GM21423 (cell line): ENCODE measurements around the gene TYW1B.
"Not testable (repeated sequence)": the region's sequence is repeated elsewhere in the genome, so short reads cannot be mapped to it uniquely, and the experiment has no call there.

Source experiments
- ATAC-seq: cut with Tn5 transposase; IDR thresholded peaks from one replicate; pipeline ENCODE4 v1.9.1; 2021; ENCODE audit warnings: mild to moderate bottlenecking, moderate library complexity; ENCODE audit not compliant: unreplicated experiment

The TYW1B gene

DNA sequence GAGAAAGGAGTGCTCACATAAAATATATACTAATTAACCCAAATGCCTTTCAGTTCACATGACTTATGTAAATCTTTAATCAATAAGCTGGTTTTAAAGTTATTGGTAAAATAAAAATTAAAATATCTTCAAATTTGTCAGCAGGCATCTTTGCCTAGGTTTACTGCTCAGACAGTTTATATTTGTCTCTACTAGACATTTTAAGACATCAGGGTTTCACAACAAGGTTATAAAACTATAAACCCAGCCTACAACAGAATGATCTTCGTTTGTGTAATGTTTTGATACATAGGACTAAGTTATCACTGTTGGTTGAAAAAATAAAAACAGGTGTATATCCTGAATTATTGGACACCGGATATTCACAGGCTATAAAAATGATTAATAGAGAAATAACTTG lies 67.4 kb downstream of the TYW1B start:
- ATAC-seq, result no peak

DNA sequence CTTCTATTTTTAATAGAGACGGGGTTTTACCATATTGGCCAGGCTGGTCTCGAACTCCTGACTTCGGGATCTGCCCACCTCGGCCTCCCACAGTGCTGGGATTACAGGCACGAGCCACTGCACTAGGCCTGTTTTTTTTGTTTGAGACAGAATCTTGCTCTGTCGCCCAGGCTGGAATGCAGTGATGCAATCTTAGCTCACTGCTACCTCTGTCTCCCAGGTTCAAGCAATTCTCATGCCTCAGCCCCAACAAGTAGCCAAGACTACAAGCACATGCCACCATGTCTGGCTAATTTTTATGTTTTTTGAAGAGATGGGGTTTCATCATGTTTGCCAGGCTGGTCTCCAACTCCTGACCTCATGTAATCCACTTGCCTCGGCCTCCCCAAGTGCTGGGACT lies 73.7 kb downstream of the TYW1B start:
- no peak for ATAC-seq

DNA sequence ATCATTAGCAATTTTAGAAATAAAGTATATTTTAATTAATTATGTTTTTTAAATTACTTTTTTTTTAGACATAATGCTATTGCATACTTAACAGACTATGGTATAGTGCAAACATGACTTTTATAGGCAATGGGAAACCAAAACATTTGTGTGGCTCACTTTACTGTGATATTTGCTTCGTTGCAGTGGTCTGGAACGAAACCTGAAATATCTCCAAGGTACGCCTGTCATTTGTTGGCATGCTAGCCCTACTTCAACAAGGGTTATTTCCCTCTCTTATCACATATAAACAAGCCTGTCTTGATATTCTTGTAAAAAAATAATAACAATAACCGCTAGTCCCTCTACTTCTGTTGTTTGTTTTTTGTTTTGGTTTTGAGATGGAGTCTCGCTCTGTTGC lies 74.2 kb downstream of the TYW1B start:
- ATAC-seq, result no peak

DNA sequence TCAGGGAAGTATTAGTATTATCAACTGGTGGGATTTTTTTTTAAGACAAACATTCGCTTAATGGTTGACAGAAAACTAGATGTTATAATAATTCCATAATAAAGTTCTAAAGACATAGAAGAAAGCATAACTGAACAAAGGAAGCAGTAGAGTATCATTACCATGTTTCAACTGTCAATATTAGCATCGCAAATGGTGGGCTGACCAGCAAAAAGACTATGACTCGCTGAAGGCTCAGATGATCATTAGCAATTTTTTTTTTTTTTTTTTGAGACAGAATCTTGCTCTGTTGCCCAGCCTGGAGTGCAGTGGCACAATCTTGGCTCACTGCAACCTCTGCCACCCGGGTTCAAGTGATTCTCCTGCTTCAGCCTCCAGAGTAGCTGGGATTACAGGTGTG lies 74.8 kb downstream of the TYW1B start:
- ATAC-seq, result not testable (repeated sequence)

DNA sequence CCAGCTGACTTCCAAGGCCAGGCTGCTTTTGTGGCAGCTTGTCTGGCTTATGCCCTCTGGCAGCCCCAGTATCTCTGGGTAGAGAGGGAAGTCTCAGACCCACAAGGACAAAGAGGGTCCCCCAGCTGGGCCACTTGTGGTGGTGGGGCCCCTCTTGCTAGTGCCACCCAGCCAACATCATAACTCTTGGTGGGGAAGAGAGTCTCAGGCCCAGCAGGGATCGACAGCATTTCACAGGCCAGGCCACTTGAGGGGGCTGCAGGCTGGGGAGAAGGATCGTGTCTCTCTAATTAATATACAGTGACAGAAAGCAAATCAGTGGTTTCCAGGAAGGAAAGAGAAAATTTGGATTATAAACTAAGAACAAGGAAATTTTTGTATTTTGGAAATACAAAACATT lies 76.0 kb downstream of the TYW1B start:
- no peak for ATAC-seq

DNA sequence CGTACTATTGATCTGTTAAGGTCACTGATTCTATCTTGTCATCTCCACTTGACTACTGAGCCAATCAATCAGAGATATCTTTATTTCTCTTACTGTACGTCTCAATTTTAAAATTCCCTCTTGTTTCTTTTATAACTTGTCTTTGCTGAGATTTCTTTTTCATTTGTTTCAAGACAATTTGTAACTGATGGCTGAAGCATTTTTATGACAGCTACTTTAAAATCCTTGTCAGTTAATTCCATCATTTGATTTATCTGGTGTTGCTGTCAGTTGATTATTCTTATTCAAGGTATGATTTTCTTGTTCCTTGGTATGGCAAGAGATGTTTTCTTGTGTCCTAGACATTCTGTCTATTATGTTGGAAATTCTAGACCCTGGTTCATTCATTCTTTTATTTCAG lies 76.6 kb downstream of the TYW1B start:
- no peak for ATAC-seq

DNA sequence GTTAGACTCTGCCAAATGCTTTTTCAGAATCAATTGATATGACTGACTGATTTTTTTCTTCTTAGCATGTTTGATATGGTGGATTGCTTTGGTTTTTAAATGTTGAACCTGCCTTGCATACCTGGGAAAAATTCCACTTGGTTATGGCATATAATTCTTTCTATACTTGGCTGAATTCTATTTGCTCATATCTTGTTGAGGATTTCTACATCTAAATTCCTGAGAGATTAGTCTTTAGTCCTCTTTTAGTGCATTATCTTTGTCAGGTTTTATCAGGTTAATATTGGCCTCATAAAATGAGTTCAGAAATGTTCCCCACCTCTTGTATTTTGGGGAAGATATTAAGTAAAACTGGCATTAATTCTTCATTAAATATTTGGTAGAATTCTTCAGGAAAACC lies 79.4 kb downstream of the TYW1B start:
- not testable (repeated sequence) for ATAC-seq

DNA sequence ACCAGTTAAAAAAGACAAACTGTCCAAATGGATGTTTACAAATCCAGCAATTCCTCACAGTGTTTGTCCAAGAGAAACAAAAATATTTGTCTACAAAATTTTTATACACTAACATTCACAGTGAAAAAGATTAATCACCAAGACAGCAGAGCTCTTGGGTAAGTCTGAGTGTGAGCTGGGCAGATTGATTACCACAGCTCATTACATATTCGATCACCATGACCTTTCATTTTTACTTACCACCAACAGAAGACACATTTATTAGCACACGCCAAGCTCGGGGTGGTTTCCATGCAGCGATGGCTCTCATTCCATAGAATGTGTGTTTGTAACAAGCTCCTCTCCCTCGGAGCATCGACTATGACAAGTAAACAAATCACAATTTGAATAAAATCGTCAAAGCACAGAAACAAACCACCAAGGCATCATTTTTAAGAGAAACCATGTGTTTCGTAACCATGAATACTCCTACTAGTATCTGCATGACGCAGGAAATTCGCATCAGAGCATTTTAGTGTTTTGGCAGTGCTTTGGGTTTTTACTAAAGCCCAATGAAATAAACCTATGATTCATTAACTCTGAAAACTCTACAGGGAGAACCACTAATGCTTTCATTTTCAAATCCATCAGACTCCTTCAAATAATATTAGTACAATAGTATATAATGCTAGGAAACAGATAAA lies 83.6 kb downstream of the TYW1B start:
- not testable (repeated sequence) for ATAC-seq

DNA sequence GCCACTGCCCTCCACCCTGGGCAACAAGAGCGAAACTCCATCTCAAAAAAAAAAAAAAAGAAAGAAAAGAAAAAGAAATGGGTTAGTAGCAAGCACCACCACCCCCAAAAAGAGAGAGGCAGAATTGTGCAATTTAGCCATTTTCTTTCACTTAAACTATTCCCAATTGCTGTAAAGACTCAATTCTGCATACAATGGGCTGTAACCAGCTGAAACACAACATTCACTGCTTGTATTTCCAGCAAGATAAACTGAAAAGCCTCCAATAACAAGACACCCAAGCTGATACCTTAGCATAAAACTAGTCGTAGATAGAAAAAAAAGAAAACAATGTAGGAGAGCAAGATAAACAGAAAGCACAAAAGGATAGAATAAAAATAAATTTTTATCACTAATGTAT lies 84.2 kb downstream of the TYW1B start:
- ATAC-seq, result not testable (repeated sequence)

DNA sequence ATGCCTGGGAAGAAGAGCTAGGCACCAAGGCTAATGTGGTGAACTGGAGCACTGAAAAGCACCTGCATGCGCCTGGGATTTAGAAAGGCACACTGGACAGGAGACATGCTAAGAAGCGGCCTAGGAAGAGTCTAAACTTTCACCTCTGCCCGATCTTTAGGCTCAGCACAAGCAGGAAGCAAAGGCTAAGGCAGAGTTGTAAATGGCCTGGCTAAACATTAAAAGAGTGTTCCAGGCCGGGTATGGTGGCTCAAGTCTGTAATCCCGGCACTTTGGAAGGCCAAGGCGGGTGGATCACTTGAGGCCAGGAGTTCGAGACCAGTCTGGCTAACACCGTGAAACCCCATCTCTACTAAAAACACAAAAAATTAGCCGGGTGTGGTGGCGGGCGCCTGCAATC lies 88.3 kb downstream of the TYW1B start:
- ATAC-seq, result not testable (repeated sequence)

DNA sequence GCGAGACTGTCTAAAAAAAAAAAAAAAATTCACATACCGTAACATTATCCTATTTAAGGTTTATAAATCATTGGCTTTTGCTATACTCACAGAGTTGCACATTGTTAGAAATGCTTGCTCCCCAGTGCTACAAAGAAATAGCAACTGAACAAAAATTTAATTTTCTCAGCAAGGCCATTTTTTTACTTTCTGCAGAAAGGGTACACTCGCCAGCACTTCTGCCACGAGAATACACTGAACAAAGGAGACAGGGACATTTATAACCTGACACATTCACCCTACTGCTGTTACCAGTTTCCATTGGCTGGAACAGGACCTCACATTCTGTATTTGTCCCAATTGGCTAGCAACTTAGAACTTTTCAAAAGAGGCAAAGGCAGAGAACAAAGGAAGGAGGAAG lies 92.1 kb downstream of the TYW1B start:
- not testable (repeated sequence) for ATAC-seq

DNA sequence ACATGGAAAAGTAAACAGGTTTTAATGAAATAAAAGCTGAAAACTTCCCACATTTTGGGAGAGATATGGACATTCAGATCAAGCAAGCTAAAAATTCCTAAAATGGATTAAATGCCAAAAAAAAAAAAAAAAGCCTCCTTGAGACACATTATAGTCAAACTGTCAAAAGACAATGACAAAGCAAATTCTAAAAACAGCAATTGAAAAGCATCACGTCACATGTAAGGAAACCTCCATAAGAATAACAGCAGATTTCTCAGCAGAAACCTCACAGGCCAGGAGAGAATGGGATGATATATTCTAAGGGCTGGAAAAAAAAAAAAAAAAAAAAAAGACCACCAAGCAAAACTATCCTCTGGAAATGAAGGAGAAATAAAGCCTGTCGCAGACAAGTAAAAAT lies 97.2 kb downstream of the TYW1B start:
- ATAC-seq, result not testable (repeated sequence)

DNA sequence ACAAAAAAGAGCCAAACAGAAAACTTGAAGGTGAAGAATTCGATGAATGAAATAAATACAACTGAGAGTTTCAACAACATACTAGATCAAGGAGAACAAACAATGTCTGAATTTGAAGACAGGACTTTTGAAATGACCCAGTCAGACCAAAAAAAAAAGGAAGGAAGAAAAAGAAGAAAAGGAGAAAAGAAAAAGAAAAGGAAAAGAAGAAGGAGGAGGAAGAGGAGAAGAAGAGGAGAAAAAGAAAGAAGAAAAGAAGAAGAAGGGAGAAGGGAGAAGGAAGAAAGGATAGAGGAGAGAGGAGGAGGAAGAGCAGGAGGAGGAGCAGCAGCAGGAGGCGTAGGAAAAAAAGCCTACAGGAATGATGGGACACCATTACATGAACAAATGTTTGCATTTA lies 97.6 kb downstream of the TYW1B start:
- ATAC-seq, result not testable (repeated sequence)

DNA sequence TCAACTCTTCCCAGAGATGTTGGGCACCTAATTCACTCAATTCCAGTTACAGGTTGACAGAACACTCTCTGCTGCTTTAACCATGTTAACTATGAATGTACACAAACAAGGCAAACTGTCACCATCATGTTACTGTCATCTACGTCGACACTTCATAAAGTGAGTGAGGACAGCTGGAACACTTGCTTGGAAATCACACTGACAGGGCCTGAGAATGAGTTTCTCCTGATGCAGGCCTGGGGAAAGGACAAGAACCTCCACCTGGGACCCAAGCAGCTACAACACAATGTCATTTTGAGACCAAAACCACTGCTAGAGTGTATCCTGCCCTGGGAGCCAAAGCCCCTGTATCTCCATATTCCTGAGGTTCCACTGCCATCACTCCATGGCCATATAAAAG lies 98.9 kb downstream of the TYW1B start:
- ATAC-seq, result not testable (repeated sequence)

DNA sequence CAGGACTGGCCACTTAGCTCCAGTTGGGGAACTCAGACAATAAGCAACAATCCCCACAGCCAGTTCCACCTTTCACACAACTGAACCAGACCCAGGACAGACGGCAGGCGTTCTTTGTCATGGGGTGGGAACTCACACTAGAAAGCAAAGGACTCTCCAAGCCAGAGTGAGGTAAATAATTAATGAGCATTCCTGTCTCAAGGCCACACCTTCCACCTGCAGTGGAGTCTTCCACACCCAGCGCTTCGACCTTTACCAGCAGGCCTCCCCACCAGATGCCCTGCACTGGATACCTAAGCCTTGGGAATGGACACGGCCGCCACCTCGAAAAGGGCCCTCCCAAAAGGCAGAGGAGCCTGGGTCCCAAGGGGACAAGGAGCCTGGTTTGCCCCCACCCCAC lies 105.3 kb downstream of the TYW1B start:
- not testable (repeated sequence) for ATAC-seq

DNA sequence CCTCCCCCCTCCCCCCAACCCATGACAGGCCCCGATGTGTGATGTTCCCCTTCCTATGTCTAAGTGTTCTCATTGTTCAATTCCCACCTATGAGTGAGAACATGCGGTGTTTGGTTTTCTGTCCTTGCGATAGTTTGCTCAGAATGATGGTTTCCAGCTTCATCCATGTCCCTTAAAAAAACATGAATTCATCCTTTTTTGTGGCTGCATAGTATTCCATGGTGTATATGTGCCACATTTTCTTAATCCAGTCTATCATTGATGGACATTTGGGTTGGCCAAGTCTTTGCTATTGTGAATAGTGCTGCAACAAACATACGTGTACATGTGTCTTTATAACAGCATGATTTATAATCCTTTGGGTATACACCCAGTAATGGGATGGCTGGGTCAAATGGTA lies 107.1 kb downstream of the TYW1B start:
- not testable (repeated sequence) for ATAC-seq

DNA sequence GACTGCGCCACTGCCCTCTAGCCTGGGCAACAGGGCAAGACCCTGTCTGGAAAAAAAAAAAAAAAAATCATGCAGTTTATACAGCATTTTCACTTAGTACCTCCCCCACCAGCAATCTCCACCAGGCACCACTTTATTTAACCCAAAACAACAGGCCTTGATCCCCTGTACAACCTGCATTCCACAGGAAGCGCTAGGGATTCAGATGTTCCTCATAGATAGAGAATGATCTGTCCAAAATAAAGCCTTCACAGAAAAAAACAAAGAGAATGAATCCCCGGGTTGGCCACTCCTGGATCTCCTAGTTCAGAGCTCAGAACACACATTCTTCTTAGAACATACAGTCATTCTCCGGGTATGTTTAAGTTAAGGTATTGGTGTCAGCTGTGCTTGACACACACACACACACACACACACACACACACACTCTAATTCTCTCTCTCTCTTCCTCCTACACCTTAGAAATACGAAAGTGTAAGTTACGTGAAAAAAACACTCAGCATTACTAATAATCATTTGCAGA lies 110.7 kb downstream of the TYW1B start:
- ATAC-seq, result not testable (repeated sequence)

DNA sequence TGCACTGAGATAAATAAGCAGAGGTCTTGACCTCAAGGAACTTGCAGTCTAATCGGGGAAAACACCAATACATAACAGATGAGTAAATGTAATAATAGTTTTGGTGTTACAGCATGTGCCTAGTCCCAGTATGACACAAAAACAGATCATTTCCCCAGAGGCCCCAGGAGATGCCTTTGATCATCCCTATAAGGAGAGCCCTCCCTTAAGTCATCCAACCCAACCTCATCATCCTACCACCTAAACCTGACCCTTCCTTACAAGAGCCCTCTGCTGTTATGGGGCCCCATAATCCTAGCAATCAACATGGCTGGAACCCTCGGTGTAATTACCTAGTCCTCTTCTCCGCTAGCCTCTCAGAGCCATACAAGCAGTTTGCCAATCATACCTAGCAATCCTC lies 116.1 kb downstream of the TYW1B start:
- not testable (repeated sequence) for ATAC-seq

DNA sequence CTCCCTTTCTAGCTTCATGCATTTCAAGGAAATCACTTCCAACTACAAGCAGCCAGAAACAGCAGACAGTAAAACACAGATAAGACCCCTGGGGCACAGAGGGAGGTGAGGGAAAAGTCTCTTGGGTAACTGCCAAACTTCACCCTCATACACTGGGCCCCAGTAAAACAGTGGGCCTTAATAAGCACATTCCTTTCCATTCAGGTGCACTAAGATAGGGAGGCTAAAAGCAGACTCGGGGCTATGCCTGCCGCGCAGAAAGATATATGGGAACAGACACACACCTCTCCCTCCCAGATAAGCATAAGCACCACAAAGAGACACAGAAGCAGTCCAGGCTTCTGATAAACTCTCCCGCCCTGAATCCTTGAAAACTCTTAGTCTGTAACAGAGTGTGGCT lies 117.0 kb downstream of the TYW1B start:
- ATAC-seq, result no peak

DNA sequence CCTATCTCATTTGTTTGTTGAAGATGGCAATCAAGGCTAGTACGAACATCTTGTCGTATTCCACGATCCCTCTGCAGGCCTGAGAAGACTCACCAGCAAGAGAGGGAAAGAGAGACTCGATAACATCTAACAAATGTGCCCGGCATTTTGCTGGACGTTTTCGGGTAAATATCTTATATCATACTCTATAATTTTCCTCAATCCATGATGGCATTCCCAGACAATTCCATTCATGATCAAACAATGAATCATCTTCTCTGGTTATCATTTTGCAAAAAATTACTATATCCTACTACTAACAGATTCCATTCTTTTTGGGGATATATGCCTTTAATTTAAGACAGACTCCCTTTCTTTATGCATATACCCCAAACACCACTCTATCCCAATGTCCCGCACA lies 118.1 kb downstream of the TYW1B start:
- ATAC-seq, result no peak

DNA sequence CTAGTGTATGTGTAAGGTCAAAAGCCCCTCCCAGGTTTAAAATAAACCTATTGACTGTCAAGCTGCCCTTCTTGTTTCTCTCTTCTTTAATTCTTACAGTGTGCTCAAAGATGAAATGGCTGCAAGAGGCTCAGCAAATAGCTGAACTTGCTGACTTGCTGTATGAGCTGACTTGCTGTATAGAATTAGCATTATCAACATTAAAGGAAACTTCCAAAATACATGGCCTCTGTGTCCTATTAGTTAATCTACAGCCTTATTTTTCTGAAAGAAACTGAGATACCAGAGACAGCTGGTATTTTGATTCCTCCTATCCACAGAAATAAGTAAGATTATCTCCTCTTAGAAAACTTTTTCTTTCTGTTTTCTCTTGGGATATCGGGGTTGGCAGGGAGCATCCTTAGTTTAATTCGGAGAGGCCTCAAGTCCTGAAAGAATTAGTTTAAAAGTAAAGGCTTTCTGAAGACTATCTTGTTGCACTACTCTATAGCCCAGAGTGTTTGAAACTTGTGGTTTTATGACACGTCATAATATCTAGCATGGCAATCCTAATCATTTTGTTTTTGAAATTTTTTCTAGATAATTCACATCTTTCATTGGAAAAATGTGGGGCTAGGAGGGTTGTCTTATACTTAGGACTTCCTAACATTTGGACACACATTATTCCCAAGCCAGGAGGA lies 119.5 kb downstream of the TYW1B start:
- ATAC-seq, result not testable (repeated sequence)

DNA sequence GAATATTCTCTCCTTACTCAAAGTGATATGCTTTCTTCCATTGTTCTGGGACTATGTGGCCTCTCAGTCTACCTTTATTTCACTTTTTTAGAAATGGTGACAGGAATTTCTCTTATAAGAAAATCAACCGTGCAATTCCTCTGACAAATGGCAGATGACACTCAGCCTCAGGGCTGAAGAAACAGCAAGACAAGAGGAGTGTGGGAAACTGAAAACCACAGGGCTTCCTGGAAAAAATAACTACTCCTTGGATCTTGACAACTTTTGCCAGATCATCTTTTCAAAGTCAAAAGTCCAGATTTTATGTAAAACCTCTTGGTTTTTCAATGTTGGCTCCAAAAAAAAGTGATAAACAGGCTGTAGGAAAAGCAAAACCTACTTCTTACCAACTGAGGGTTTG lies 121.5 kb downstream of the TYW1B start:
- ATAC-seq, result no peak
